ENCODE results near the gene CRY1. TPM values are rescaled to one million over a fixed set of nuclear protein-coding genes. Genes with fewer than 3 reads are reported as not detected.

The CRY1 gene
- total RNA-seq, 1 donor from 2014 or later = 16.9 TPM

- intact Hi-C loops (cut with DNase I) = no loop called here
- DNase-seq (no peak), ATAC-seq (peak; percentile 87)
- H3K4me1 ChIP-seq = peaks cover 5% of the 10 kb centered on the region
- peak overlapping the region; percentile 33 for H3K27ac ChIP-seq
- TF ChIP-seq CTCF (IDR thresholded peaks at IDR 0.05) = no peak
- H3K27me3 ChIP-seq = no peaks in the 10 kb centered on the region
- no peaks in the 10 kb centered on the region for H3K9me3 ChIP-seq
- no peak overlapping the region for H3K4me3 ChIP-seq
- peaks cover 21% of the 10 kb centered on the region for H3K36me3 ChIP-seq
Measured at GRCh38 chr12:106994579-106995220, 98.6 kb downstream of the CRY1 start.

- no peak for TF ChIP-seq CTCF (IDR thresholded peaks at IDR 0.05)
- intact Hi-C loops (cut with DNase I) = no loop called here
- Histone ChIP-seq H3K4me1 (peaks cover 22% of the 10 kb centered on the region), H3K4me3 (peak overlapping the region; percentile 80), H3K36me3 (peaks cover 10% of the 10 kb centered on the region), H3K9me3 (no peaks in the 10 kb centered on the region), H3K27me3 (no peaks in the 10 kb centered on the region), H3K27ac (no peak overlapping the region)
- no peak for DNase-seq
- ATAC-seq = no peak
Measured at GRCh38 chr12:106987846-106988245, 105.5 kb downstream of the CRY1 start.

DNA sequence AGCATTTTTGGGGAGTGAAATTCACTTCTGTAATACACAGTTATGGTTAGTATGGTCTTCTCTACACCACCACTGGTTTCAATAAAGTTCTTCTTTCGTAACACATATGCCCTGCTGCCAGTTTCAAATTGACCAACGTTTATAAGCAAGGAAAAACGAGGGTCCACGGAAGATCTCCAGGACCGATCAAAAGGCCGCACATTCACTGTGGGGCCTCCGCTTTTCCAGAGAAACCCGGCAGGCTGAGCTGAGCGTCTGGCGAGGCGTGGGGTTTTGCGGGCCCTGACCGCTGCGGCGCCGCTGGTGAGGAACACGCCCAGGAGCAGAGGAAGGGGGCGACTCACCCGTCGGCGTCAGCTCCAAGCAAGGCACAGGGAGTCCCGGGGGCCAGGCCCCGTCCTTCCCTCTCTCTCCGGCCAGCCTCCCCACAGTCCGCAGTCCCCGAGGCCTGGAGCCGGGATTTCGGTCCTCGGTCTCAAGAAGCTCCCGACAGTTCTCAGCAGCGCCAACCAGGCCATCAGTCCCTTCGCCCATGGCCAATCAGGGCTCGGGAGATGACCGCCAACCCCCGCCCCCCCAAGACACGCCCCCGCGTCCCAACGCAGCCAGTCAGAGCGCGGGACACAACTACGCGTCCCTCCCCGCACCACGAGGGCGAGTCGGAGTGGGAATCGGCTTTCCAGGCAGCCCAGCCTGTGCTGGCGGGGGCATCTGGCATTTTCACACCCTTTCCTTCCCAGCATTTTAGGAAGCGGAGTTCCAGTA is 106.5 kb downstream of the CRY1 start, which contains the start of gene MTERF2:
Gene MTERF2, minus strand, starts transcription at position 522 of the 765 bp plus-strand sequence. CDS start 8,432 bp downstream, outside the sequence.
- Histone ChIP-seq H3K9me3 (no peaks in the 10 kb centered on the region), H3K27me3 (no peaks in the 10 kb centered on the region), H3K4me1 (peaks cover 22% of the 10 kb centered on the region), H3K36me3 (peaks cover 10% of the 10 kb centered on the region), H3K27ac (peak within 1 kb of the TSS; percentile 90), H3K4me3 (peak within 1 kb of the TSS; percentile 80)
- TF ChIP-seq CTCF (IDR thresholded peaks at IDR 0.05) = no peak
- DNase-seq (peak; percentile 95), ATAC-seq (peak; percentile 100)
- intact Hi-C loops (cut with DNase I) = no loop called here

- DNase-seq = no peak
- Histone ChIP-seq H3K36me3 (peaks cover 10% of the 10 kb centered on the region), H3K9me3 (no peaks in the 10 kb centered on the region), H3K4me3 (peak overlapping the region; percentile 80), H3K4me1 (peaks cover 22% of the 10 kb centered on the region), H3K27ac (peak overlapping the region; percentile 90), H3K27me3 (no peaks in the 10 kb centered on the region)
- intact Hi-C loops (cut with DNase I) = no loop called here
- ATAC-seq = no peak
- TF ChIP-seq CTCF (IDR thresholded peaks at IDR 0.05) = no peak
Measured at GRCh38 chr12:106986135-106986534, 107.2 kb downstream of the CRY1 start.

- peak overlapping the region; percentile 80 for H3K4me3 ChIP-seq
- H3K27ac ChIP-seq = no peak overlapping the region
- intact Hi-C loops (cut with DNase I) = no loop called here
- H3K27me3 ChIP-seq = no peaks in the 10 kb centered on the region
- DNase-seq (no peak), ATAC-seq (no peak)
- peaks cover 22% of the 10 kb centered on the region for H3K4me1 ChIP-seq
- H3K9me3 ChIP-seq = no peaks in the 10 kb centered on the region
- no peak for TF ChIP-seq CTCF (IDR thresholded peaks at IDR 0.05)
- peaks cover 10% of the 10 kb centered on the region for H3K36me3 ChIP-seq
Measured at GRCh38 chr12:106985479-106985878, 107.9 kb downstream of the CRY1 start.
